PC-3 (cell line): ENCODE data around the gene OR51A2.

Experiments
- CTCF ChIP-seq: fragments of 300-600 bp; sonication (generic); conservative IDR thresholded peaks from 2 replicates; pipeline ENCODE4 v1.5.1; 2017; ENCODE audit warnings: antibody characterized with exemption, low read depth, mild to moderate bottlenecking, low read length
- EZH2 ChIP-seq: fragments of 300-600 bp; sonication (generic); IDR thresholded peaks from one replicate; pipeline ENCODE4 v1.6.1; 2017; ENCODE audit warnings: antibody characterized with exemption, mild to moderate bottlenecking, low read length; ENCODE audit not compliant: unreplicated experiment
- EZH2phosphoT487 ChIP-seq: fragments of 300-600 bp; sonication (generic); IDR thresholded peaks from 2 replicates; pipeline ENCODE4 v1.6.1; 2018; ENCODE audit warnings: mild to moderate bottlenecking, antibody characterized with exemption, low read length, borderline replicate concordance

DNA sequence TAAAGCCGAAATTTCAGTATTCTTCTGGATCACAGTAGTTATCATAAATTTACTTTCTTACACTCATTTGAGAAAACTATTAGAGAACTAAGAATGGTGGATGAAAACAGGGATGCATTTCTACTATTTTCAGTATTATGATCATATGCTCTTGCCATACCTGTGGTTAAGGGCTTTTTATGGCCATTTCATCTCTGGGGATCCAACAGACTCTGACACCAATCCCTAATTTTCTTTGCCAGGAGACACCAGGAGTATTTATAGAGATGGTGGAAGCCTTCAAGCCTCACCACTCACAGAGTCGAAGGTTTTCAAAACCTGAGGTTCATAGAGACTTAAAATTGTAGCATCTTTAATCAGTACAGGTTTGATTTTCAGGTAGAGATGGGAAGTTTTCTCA is 39.0 kb upstream of the OR51A2 start, which contains the start of gene OR51L1:
- TF ChIP-seq CTCF (no peak), EZH2phosphoT487 (no peak), EZH2 (no peak)
